Neural cell (in vitro differentiated cells): ENCODE measurements around the gene NUDT4.

Experiments
- CTCF ChIP-seq: fragments of 450-650 bp; IDR thresholded peaks from 2 replicates; pipeline ENCODE4 v1.5.1; 2014; ENCODE audit warnings: antibody characterized with exemption, mild to moderate bottlenecking, moderate library complexity; ENCODE audit not compliant: poor library complexity, severe bottlenecking
- EP300 ChIP-seq: fragments of 450-650 bp; conservative IDR thresholded peaks from 2 replicates; pipeline ENCODE4 v1.6.1; 2014; ENCODE audit warnings: antibody characterized with exemption, mild to moderate bottlenecking, moderate library complexity; ENCODE audit not compliant: poor library complexity, severe bottlenecking
- EZH2 ChIP-seq: fragments of 200-600, 300-800 bp; shearing (Covaris generic), sonication (generic); IDR thresholded peaks from 2 replicates; pipeline ENCODE4 v1.6.1; 2014; ENCODE audit warnings: antibody characterized with exemption, low read length, borderline replicate concordance, mild to moderate bottlenecking; ENCODE audit not compliant: insufficient read depth, poor library complexity, severe bottlenecking
- MXI1 ChIP-seq: fragments of 450-650 bp; conservative IDR thresholded peaks from 2 replicates; pipeline ENCODE4 v1.6.1; 2014; ENCODE audit warnings: antibody characterized with exemption, mild to moderate bottlenecking; ENCODE audit not compliant: poor library complexity, severe bottlenecking
- POLR2AphosphoS5 ChIP-seq: IDR thresholded peaks from 2 replicates; pipeline ENCODE4 v1.6.1; 2012
- RAD21 ChIP-seq: fragments of 450-650 bp; conservative IDR thresholded peaks from 2 replicates; pipeline ENCODE4 v1.6.1; 2014; ENCODE audit warnings: antibody characterized with exemption, mild to moderate bottlenecking, moderate library complexity
- REST ChIP-seq: IDR thresholded peaks from 2 replicates; pipeline ENCODE4 v1.6.1; 2012; ENCODE audit warnings: borderline replicate concordance
- TAF1 ChIP-seq: IDR thresholded peaks from 2 replicates; pipeline ENCODE4 v1.6.1; 2012; ENCODE audit warnings: low read depth

- TF ChIP-seq CTCF (no peak), RAD21 (no peak), POLR2AphosphoS5 (no peak), TAF1 (no peak), MXI1 (no peak), REST (no peak), EZH2 (no peak), EP300 (no peak)
Measured at GRCh38 chr12:93443576-93443975, 65.9 kb downstream of the NUDT4 start.
